Measurements from ENCODE around the gene CEACAM16.

DNA sequence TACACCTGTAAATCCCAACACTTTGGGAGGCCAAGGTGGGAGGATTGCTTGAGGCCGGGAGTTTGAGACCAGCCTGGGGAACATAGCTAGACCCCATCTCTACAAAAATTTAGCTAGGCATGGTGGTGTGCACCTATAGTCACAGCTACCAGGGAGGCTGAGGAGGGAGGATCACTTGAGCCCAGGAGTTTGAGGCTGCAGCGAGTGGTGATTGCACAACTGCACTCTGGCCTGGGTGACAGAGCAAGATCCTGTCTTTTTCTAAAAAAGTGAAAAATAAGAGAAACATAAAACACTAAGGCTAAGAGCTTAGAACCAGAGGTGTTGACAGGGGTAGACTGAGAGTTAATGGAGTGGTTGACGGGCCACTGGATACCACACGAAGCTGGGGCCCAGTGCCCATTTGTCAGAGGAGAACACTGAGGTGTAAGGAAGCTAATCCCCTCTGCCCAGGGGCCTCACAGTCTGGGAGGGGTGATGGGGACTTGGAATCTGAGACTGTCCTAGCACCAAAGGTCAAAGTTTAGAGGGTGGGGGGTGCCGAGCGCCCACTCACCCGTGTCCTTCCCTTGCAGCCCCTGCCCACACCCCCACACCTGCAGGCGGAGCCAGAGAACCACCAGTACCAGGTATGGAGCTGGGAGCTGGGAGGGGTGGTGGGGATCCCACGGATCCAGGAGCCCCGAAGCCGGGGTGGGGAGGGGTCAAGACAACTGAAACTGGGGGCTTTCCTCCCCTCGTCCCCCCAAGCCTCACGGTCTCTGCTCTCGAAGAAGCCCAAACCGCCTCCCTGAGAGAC lies 16.8 kb upstream of the CEACAM16 start:
- TF ChIP-seq, protein P1, sequence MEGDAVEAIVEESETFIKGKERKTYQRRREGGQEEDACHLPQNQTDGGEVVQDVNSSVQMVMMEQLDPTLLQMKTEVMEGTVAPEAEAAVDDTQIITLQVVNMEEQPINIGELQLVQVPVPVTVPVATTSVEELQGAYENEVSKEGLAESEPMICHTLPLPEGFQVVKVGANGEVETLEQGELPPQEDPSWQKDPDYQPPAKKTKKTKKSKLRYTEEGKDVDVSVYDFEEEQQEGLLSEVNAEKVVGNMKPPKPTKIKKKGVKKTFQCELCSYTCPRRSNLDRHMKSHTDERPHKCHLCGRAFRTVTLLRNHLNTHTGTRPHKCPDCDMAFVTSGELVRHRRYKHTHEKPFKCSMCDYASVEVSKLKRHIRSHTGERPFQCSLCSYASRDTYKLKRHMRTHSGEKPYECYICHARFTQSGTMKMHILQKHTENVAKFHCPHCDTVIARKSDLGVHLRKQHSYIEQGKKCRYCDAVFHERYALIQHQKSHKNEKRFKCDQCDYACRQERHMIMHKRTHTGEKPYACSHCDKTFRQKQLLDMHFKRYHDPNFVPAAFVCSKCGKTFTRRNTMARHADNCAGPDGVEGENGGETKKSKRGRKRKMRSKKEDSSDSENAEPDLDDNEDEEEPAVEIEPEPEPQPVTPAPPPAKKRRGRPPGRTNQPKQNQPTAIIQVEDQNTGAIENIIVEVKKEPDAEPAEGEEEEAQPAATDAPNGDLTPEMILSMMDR (IDR thresholded peaks at IDR 0.05 in 4 of 5, conservative IDR thresholded peaks at IDR 0.05 in 1 of 5), result no peak
- no peak for TF ChIP-seq POLR2A (IDR thresholded peaks at IDR 0.05)
